ENCODE results near the gene INO80E.

- TF ChIP-seq CTCF (IDR thresholded peaks at IDR 0.05; ENCODE audit: low read depth, low read length, missing input control) (no peak), RAD21 (IDR thresholded peaks at IDR 0.05) (no peak), TAF1 (conservative IDR thresholded peaks at IDR 0.05) (no peak), ATF3 (IDR thresholded peaks at IDR 0.05) (no peak), JUND (IDR thresholded peaks at IDR 0.05) (no peak), FOXA1 (IDR thresholded peaks at IDR 0.05) (no peak), REST (IDR thresholded peaks at IDR 0.05) (no peak), YY1 (IDR thresholded peaks at IDR 0.05) (no peak), MAX (IDR thresholded peaks at IDR 0.05) (no peak), HNF4A (conservative IDR thresholded peaks at IDR 0.05) (no peak)
Measured at GRCh38 chr16:30040221-30040620, 44.2 kb downstream of the INO80E start.

All from liver (tissue), 3 donors.